GM18499 (cell line): Measurements from ENCODE around the gene FBXW7.
A peak's percentile ranks its signal among the peaks of the same experiment; 100 is the strongest.

ENCODE experiments used
- ATAC-seq: cut with Tn5 transposase; IDR thresholded peaks from one replicate; pipeline ENCODE4 v1.9.1; 2021; ENCODE audit warnings: moderate number of reproducible peaks; ENCODE audit not compliant: insufficient read depth, unreplicated experiment

Gene FBXW7

GRCh38 chr4:152437561-152437960 is 98.3 kb downstream of the FBXW7 start:
- ATAC-seq, result no peak

- ATAC-seq, result no peak
Measured at GRCh38 chr4:152436384-152436783, 99.5 kb downstream of the FBXW7 start.

- ATAC-seq, result no peak
Measured at GRCh38 chr4:152434011-152434410, 101.9 kb downstream of the FBXW7 start.

GRCh38 chr4:152431784-152432183 is 104.1 kb downstream of the FBXW7 start:
- no peak for ATAC-seq

- ATAC-seq, result no peak
Measured at GRCh38 chr4:152431291-152431690, 104.6 kb downstream of the FBXW7 start.

GRCh38 chr4:152430507-152430906 is 105.4 kb downstream of the FBXW7 start:
- no peak for ATAC-seq

GRCh38 chr4:152427981-152428380 is 107.9 kb downstream of the FBXW7 start:
- no peak for ATAC-seq

GRCh38 chr4:152424977-152425376 is 110.9 kb downstream of the FBXW7 start:
- no peak for ATAC-seq

- ATAC-seq, result no peak
Measured at GRCh38 chr4:152424396-152424795, 111.5 kb downstream of the FBXW7 start.

GRCh38 chr4:152422817-152423320 is 113.0 kb downstream of the FBXW7 start:
- ATAC-seq, result no peak

- no peak for ATAC-seq
Measured at GRCh38 chr4:152421576-152421975, 114.3 kb downstream of the FBXW7 start.

- ATAC-seq, result no peak
Measured at GRCh38 chr4:152419809-152420208, 116.1 kb downstream of the FBXW7 start.

- ATAC-seq, result no peak
Measured at GRCh38 chr4:152417673-152418072, 118.2 kb downstream of the FBXW7 start.

- no peak for ATAC-seq
Measured at GRCh38 chr4:152415980-152416379, 119.9 kb downstream of the FBXW7 start.

- no peak for ATAC-seq
Measured at GRCh38 chr4:152408514-152409327, 127.2 kb downstream of the FBXW7 start.

GRCh38 chr4:152401424-152401823 is 134.5 kb downstream of the FBXW7 start:
- ATAC-seq, result no peak

GRCh38 chr4:152399246-152399645 is 136.6 kb downstream of the FBXW7 start:
- ATAC-seq, result peak; percentile 46

- no peak for ATAC-seq
Measured at GRCh38 chr4:152398060-152398459, 137.8 kb downstream of the FBXW7 start.

- ATAC-seq, result no peak
Measured at GRCh38 chr4:152394791-152395190, 141.1 kb downstream of the FBXW7 start.

- no peak for ATAC-seq
Measured at GRCh38 chr4:152392079-152392478, 143.8 kb downstream of the FBXW7 start.

- no peak for ATAC-seq
Measured at GRCh38 chr4:152390216-152390615, 145.7 kb downstream of the FBXW7 start.

GRCh38 chr4:152389359-152389758 is 146.5 kb downstream of the FBXW7 start:
- no peak for ATAC-seq
